ENCODE data around the gene PCSK5.

Gene PCSK5

DNA sequence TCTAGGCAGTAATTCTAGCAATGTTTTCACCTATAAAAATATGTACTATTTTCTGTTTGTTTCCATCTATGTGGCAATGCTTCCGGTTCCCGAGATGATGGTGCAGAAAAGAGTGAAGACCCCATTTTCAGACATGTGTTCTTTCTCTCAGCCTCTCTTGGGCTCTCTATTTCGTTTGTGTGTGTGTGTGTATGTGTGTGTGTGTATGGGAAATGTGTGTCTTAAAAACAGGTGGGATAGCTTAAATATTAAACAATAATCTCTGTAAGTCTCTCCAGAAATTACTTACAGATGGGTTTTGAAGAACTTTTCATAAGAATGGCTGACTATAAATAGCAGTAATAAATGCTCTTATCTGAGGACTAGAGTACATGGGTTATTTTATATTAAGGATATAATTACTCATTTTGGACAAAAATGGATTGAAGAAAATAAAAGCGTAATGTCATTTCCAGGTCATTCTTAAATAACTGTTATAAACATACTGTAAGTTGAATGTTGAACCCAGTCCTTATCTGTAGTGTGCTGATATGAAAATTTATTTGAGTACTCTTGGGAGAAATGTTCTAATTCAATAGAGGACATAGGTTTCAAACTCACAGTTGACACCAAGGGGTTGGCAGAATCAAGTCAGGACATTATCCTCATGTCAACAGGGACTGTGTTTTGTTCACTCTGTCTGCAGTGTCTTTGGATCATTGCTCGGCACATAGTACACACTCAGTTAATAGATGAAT lies 31.1 kb downstream of the PCSK5 start:
- TF ChIP-seq FOXM1 (IDR thresholded peaks at IDR 0.05; ENCODE audit: borderline replicate concordance, low read depth) (no peak), TAF1 (IDR thresholded peaks at IDR 0.05; ENCODE audit: low read depth) (no peak), TCF12 (IDR thresholded peaks at IDR 0.05; ENCODE audit: low read depth) (no peak), YY1 (IDR thresholded peaks at IDR 0.05; ENCODE audit: low read depth) (no peak)

- TF ChIP-seq TAF1 (IDR thresholded peaks at IDR 0.05; ENCODE audit: low read depth) (no peak), CREB1 (IDR thresholded peaks at IDR 0.05; ENCODE audit: low read depth) (no peak), CEBPB (IDR thresholded peaks at IDR 0.05) (no peak), EP300 (IDR thresholded peaks at IDR 0.05; ENCODE audit: borderline replicate concordance) (no peak), TCF12 (IDR thresholded peaks at IDR 0.05; ENCODE audit: low read depth) (no peak), EGR1 (IDR thresholded peaks at IDR 0.05) (no peak), ZBTB7A (IDR thresholded peaks at IDR 0.05; ENCODE audit: low read depth) (no peak), RAD21 (IDR thresholded peaks at IDR 0.05; ENCODE audit: low read depth) (no peak), TEAD4 (IDR thresholded peaks at IDR 0.05) (no peak), FOXM1 (IDR thresholded peaks at IDR 0.05; ENCODE audit: borderline replicate concordance, low read depth) (no peak), YY1 (IDR thresholded peaks at IDR 0.05; ENCODE audit: low read depth) (no peak), NFIC (IDR thresholded peaks at IDR 0.05) (no peak)
- TF ChIP-seq, protein P1, sequence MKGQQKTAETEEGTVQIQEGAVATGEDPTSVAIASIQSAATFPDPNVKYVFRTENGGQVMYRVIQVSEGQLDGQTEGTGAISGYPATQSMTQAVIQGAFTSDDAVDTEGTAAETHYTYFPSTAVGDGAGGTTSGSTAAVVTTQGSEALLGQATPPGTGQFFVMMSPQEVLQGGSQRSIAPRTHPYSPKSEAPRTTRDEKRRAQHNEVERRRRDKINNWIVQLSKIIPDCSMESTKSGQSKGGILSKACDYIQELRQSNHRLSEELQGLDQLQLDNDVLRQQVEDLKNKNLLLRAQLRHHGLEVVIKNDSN (IDR thresholded peaks at IDR 0.05): no peak
- TF ChIP-seq, protein P2, sequence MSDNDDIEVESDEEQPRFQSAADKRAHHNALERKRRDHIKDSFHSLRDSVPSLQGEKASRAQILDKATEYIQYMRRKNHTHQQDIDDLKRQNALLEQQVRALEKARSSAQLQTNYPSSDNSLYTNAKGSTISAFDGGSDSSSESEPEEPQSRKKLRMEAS (IDR thresholded peaks at IDR 0.05): no peak
- TF ChIP-seq, protein P3, sequence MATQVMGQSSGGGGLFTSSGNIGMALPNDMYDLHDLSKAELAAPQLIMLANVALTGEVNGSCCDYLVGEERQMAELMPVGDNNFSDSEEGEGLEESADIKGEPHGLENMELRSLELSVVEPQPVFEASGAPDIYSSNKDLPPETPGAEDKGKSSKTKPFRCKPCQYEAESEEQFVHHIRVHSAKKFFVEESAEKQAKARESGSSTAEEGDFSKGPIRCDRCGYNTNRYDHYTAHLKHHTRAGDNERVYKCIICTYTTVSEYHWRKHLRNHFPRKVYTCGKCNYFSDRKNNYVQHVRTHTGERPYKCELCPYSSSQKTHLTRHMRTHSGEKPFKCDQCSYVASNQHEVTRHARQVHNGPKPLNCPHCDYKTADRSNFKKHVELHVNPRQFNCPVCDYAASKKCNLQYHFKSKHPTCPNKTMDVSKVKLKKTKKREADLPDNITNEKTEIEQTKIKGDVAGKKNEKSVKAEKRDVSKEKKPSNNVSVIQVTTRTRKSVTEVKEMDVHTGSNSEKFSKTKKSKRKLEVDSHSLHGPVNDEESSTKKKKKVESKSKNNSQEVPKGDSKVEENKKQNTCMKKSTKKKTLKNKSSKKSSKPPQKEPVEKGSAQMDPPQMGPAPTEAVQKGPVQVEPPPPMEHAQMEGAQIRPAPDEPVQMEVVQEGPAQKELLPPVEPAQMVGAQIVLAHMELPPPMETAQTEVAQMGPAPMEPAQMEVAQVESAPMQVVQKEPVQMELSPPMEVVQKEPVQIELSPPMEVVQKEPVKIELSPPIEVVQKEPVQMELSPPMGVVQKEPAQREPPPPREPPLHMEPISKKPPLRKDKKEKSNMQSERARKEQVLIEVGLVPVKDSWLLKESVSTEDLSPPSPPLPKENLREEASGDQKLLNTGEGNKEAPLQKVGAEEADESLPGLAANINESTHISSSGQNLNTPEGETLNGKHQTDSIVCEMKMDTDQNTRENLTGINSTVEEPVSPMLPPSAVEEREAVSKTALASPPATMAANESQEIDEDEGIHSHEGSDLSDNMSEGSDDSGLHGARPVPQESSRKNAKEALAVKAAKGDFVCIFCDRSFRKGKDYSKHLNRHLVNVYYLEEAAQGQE (IDR thresholded peaks at IDR 0.05; ENCODE audit: low read depth): no peak
Observed at GRCh38 chr9:75926385-75926784, 35.9 kb downstream of the PCSK5 start.

DNA sequence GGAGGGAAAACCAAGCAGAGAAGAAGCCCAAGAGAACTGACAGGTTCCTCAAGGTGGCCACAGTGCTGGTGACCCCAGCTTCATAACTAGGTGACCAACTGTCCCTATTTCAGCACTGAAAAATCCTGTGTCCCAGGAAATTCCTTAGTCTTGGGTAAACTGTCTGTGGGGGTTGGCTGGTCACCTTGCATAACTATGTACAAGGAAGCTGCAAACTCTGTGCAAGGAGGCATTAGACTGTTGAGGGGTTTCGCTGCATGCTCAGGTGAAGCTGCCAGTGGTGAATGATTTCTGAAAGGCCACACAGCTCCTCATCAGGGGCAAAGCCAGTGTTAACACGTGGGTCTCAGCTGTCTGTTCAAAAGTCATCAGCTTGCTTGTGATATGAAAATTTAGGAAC lies 36.9 kb downstream of the PCSK5 start:
- TF ChIP-seq EP300 (IDR thresholded peaks at IDR 0.05; ENCODE audit: borderline replicate concordance) (no peak), NFIC (IDR thresholded peaks at IDR 0.05) (no peak), EGR1 (IDR thresholded peaks at IDR 0.05) (no peak), TCF12 (IDR thresholded peaks at IDR 0.05; ENCODE audit: low read depth) (no peak), FOXM1 (IDR thresholded peaks at IDR 0.05; ENCODE audit: borderline replicate concordance, low read depth) (no peak), CREB1 (IDR thresholded peaks at IDR 0.05; ENCODE audit: low read depth) (no peak), TEAD4 (IDR thresholded peaks at IDR 0.05) (no peak), CEBPB (IDR thresholded peaks at IDR 0.05) (no peak), TAF1 (IDR thresholded peaks at IDR 0.05; ENCODE audit: low read depth) (no peak), RAD21 (IDR thresholded peaks at IDR 0.05; ENCODE audit: low read depth) (no peak), YY1 (IDR thresholded peaks at IDR 0.05; ENCODE audit: low read depth) (no peak), ZBTB7A (IDR thresholded peaks at IDR 0.05; ENCODE audit: low read depth) (no peak)
- TF ChIP-seq, protein P1 (IDR thresholded peaks at IDR 0.05): no peak
- TF ChIP-seq, protein P2 (IDR thresholded peaks at IDR 0.05): no peak
- TF ChIP-seq, protein P3 (IDR thresholded peaks at IDR 0.05; ENCODE audit: low read depth): no peak

DNA sequence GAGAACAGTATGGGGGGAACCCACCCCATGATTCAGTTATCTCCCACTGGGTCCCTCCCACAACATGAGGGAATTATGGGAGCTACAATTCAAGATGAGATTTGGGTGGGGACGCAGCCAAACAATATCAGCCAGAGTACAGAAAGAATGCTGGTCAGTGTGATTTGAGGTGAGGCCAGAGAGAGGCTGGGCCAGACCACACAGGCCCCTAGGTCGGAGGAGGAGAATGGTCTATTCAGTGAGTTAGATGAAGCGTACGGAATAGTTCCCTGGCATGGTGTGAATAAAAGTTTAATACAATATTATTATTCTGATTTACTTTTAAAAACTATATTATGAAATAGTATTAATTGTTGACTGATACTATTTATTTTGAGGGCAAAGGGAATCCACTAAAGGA lies 39.7 kb downstream of the PCSK5 start:
- TF ChIP-seq TEAD4 (IDR thresholded peaks at IDR 0.05) (no peak), CREB1 (IDR thresholded peaks at IDR 0.05; ENCODE audit: low read depth) (no peak), CEBPB (IDR thresholded peaks at IDR 0.05) (no peak), RAD21 (IDR thresholded peaks at IDR 0.05; ENCODE audit: low read depth) (no peak), NFIC (IDR thresholded peaks at IDR 0.05) (no peak), TCF12 (IDR thresholded peaks at IDR 0.05; ENCODE audit: low read depth) (no peak)
- TF ChIP-seq, protein P2 (IDR thresholded peaks at IDR 0.05): no peak
- TF ChIP-seq, protein P1 (IDR thresholded peaks at IDR 0.05): no peak

DNA sequence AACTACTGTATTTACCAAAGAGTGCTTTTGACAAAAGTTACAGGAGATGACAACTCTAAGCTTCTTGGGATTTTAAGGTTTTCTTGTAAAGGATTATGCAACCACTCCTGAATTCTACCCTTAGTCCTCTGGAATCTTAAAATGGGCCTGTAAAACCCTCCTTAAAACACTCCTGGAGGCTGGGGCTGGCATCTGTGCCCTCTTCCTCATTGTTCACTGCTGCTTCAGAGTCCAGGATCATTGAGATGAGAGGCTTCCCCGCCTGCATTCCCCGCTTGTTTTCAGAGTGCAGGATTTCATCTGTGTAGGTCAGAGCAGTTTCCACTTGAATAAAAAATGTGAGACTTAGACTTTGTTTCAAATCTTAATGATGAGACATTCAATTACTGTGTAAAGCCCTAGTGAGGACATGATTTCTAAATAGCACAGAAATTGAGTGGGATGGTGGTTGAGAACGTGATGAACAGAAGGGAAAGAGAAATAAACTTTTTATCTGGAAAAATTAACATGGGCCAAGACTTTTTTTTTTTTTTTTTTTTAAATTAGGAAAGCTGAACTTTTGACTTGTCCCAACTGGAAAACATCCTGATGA lies 40.4 kb downstream of the PCSK5 start:
- TF ChIP-seq NFIC (IDR thresholded peaks at IDR 0.05) (no peak), TEAD4 (IDR thresholded peaks at IDR 0.05) (no peak), ZBTB7A (IDR thresholded peaks at IDR 0.05; ENCODE audit: low read depth) (no peak), YY1 (IDR thresholded peaks at IDR 0.05; ENCODE audit: low read depth) (no peak), FOXM1 (IDR thresholded peaks at IDR 0.05; ENCODE audit: borderline replicate concordance, low read depth) (no peak)
- TF ChIP-seq, protein P3 (IDR thresholded peaks at IDR 0.05; ENCODE audit: low read depth): no peak
- TF ChIP-seq, protein P2 (IDR thresholded peaks at IDR 0.05): no peak

Data from Ishikawa (cell line).